HK-2 (cell line): ENCODE results near the gene ADAMTS15.
A peak's percentile ranks its signal among the peaks of the same experiment; 100 is the strongest.
"Not testable (repeated sequence)": the region's sequence is repeated elsewhere in the genome, so short reads cannot be mapped to it uniquely, and the experiment has no call there.

ENCODE experiments used
- DNase-seq: peaks from one replicate; pipeline ENCODE4 v3.0.0-alpha.2; 2018; ENCODE audit not compliant: unreplicated experiment

Gene ADAMTS15

GRCh38 chr11:130434521-130435223, 13.8 kb upstream of the ADAMTS15 start:
- DNase-seq: peak; percentile 59

GRCh38 chr11:130435671-130436070, 12.8 kb upstream of the ADAMTS15 start:
- DNase-seq: no peak

GRCh38 chr11:130436171-130436570, 12.3 kb upstream of the ADAMTS15 start:
- no peak for DNase-seq

GRCh38 chr11:130437848-130438247, 10.6 kb upstream of the ADAMTS15 start:
- no peak for DNase-seq

- DNase-seq: not testable (repeated sequence)
Measured at GRCh38 chr11:130438401-130439159, 9.9 kb upstream of the ADAMTS15 start.

- no peak for DNase-seq
Measured at GRCh38 chr11:130439160-130439519, 9.3 kb upstream of the ADAMTS15 start.

- DNase-seq: no peak
Measured at GRCh38 chr11:130439876-130440275, 8.6 kb upstream of the ADAMTS15 start.

GRCh38 chr11:130441719-130442118, 6.7 kb upstream of the ADAMTS15 start:
- no peak for DNase-seq

GRCh38 chr11:130442737-130443136, 5.7 kb upstream of the ADAMTS15 start:
- DNase-seq: no peak

- no peak for DNase-seq
Measured at GRCh38 chr11:130445788-130446187, 2.7 kb upstream of the ADAMTS15 start.

GRCh38 chr11:130448039-130448415, 418 bp upstream of the ADAMTS15 start:
- no peak for DNase-seq

- DNase-seq: no peak
Measured at GRCh38 chr11:130449310-130449990, 1.0 kb downstream of the ADAMTS15 start.

- no peak for DNase-seq
Measured at GRCh38 chr11:130449996-130450769, 1.7 kb downstream of the ADAMTS15 start.

GRCh38 chr11:130451231-130452019, 3.0 kb downstream of the ADAMTS15 start:
- no peak for DNase-seq

GRCh38 chr11:130452176-130452575, 3.7 kb downstream of the ADAMTS15 start:
- no peak for DNase-seq

GRCh38 chr11:130452940-130453339, 4.5 kb downstream of the ADAMTS15 start:
- no peak for DNase-seq

GRCh38 chr11:130454491-130455252, 6.2 kb downstream of the ADAMTS15 start:
- DNase-seq: no peak

GRCh38 chr11:130455483-130456127, 7.2 kb downstream of the ADAMTS15 start:
- DNase-seq: no peak

- DNase-seq: no peak
Measured at GRCh38 chr11:130456286-130456685, 7.8 kb downstream of the ADAMTS15 start.
